Uterus (tissue), 4 donors: ENCODE data around the gene TOX2. TPM values are rescaled to one million over a fixed set of nuclear protein-coding genes. Genes with fewer than 3 reads are reported as not detected.

Source experiments
- DNase-seq, 2 donors: peaks; one replicate each; pipeline ENCODE4 v3.0.0-alpha.2; 2019 to 2020
- H3K27ac ChIP-seq, 2 donors: fragments of 200-600 bp; sonication (generic); 1 replicate in 1 of 2; 2 replicates in 1 of 2; pipeline ENCODE4 v1.5.1; 2016 to 2018
- H3K27me3 ChIP-seq, 2 donors: fragments of 200-600 bp; sonication (generic); one replicate each; pipeline ENCODE4 v1.5.1; 2018 to 2019; ENCODE audit warnings: control low read depth in 1 of 2
- H3K36me3 ChIP-seq, 2 donors: fragments of 200-600 bp; sonication (generic); one replicate each; pipeline ENCODE4 v1.5.1; 2019; ENCODE audit warnings: control low read depth in 1 of 2
- H3K4me1 ChIP-seq, 2 donors: fragments of 200-600 bp; sonication (generic); one replicate each; pipeline ENCODE4 v1.5.1; 2018 to 2019; ENCODE audit warnings: control low read depth in 1 of 2
- H3K4me3 ChIP-seq, 2 donors: fragments of 200-600 bp; sonication (generic); 1 replicate in 1 of 2; 2 replicates in 1 of 2; pipeline ENCODE4 v1.5.1; 2018 to 2019; ENCODE audit warnings: mild to moderate bottlenecking in 1 of 2
- H3K9me3 ChIP-seq, 2 donors: fragments of 200-600 bp; sonication (generic); one replicate each; pipeline ENCODE4 v1.5.1; 2019; ENCODE audit warnings: control low read depth in 1 of 2
- POLR2A ChIP-seq, 2 donors: fragments of 450-650 bp; IDR thresholded peaks; one replicate each; pipeline ENCODE4 v1.6.1; 2016; ENCODE audit warnings: antibody characterized with exemption in 2 of 2, mild to moderate bottlenecking in 1 of 2, moderate library complexity in 1 of 2
- intact Hi-C: fragments of 100-400 bp; cut with DNase I; formaldehyde crosslinking; loops from one replicate; pipeline ENCODE4 v1.15.1; 2023; ENCODE audit warnings: low total_unique reads
- total RNA-seq, 4 donors: library from RNA; depleted of rRNA in 3 of 4; stranded (reverse); fragments of >200 nt in 3 of 4; gene quantifications; one replicate each; pipeline versions ENCODE4 v1.1.0 to v1.2.4, GENCODE V29; 2014 to 2023
- TF ChIP-seq, protein P1 (sequence below), 4 experiments: fragments of 200-600 bp in 2 of 4; fragments of 450-650 bp in 2 of 4; sonication (generic) in 2 of 4; IDR thresholded peaks; one replicate each; pipeline ENCODE4 v1.5.1; 2016 to 2019; ENCODE audit warnings: antibody characterized with exemption in 4 of 4, mild to moderate bottlenecking in 2 of 4, moderate library complexity in 1 of 4
- donor health status: DM: yes; HTN: yes; CAD: no.

The TOX2 gene
- total RNA-seq, 4 donors from 2014 or later, result 0.26 to 4.8 (median 0.28) TPM; not detected in 1

DNA sequence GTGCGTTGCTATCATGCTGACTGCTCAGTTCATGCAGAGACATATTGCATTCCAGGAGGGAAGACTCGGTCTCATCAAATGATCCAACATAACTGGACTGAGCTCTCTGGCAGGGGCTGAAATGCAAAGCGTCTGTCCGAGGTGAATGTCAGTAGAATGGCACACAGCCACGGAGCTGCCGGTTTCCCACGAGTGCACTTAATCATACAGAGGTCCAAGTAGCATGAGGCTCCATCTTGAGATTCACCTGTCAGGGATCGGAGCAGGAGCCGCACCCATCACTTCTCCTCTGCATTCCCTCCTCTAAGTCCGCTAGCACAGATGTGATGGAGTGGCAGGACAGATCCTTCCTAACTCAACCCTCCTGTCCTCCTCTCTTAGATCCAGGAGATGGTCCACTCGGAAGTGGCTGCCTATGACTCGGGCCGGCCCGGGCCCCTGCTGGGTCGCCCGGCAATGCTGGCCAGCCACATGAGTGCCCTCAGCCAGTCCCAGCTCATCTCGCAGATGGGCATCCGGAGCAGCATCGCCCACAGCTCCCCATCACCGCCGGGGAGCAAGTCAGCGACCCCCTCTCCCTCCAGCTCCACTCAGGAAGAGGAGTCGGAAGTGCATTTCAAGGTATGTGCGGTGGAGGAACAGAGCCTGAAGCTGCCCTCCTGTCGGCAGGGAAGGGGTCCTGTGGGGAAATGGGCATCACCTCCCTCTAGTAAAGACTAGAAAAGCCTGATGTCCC, 136.4 kb downstream of the TOX2 start:
- TF ChIP-seq POLR2A (IDR thresholded peaks at IDR 0.05), result no peak
- TF ChIP-seq, protein P1, sequence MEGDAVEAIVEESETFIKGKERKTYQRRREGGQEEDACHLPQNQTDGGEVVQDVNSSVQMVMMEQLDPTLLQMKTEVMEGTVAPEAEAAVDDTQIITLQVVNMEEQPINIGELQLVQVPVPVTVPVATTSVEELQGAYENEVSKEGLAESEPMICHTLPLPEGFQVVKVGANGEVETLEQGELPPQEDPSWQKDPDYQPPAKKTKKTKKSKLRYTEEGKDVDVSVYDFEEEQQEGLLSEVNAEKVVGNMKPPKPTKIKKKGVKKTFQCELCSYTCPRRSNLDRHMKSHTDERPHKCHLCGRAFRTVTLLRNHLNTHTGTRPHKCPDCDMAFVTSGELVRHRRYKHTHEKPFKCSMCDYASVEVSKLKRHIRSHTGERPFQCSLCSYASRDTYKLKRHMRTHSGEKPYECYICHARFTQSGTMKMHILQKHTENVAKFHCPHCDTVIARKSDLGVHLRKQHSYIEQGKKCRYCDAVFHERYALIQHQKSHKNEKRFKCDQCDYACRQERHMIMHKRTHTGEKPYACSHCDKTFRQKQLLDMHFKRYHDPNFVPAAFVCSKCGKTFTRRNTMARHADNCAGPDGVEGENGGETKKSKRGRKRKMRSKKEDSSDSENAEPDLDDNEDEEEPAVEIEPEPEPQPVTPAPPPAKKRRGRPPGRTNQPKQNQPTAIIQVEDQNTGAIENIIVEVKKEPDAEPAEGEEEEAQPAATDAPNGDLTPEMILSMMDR (IDR thresholded peaks at IDR 0.05), result no peak
- H3K4me1 ChIP-seq, result no peaks in the 10 kb centered on the region
- intact Hi-C loops, result no loop called here
- H3K36me3 ChIP-seq, result no peaks in the 10 kb centered on the region
- no peak for DNase-seq
- no peak overlapping the region for H3K4me3 ChIP-seq
- H3K27me3 ChIP-seq, result no peaks in the 10 kb centered on the region
- no peak overlapping the region for H3K27ac ChIP-seq
- no peaks in the 10 kb centered on the region for H3K9me3 ChIP-seq

DNA sequence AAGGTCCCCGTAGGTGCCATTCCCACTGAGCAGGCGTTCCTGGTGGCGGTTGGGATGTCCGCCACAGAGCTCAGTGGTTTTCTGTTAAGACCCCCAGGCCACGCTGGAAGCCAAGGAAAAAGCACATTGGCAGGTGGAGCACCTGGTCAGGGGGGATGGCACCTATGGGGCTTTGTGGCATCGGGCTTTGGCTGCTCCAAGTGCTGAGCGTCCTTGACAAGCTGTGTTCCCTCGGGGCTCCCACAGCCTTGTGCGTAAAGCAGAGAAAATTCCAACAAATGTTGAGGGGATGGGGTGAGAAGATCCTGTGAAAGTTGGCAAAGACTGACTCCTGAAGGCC, 137.0 kb downstream of the TOX2 start:
- Histone ChIP-seq H3K9me3 (no peaks in the 10 kb centered on the region), H3K27ac (no peak overlapping the region), H3K36me3 (no peaks in the 10 kb centered on the region), H3K27me3 (no peaks in the 10 kb centered on the region), H3K4me3 (no peak overlapping the region), H3K4me1 (no peaks in the 10 kb centered on the region)
- intact Hi-C loops, result no loop called here
- TF ChIP-seq, protein P1 (IDR thresholded peaks at IDR 0.05), result no peak
- TF ChIP-seq POLR2A (IDR thresholded peaks at IDR 0.05), result no peak
- no peak for DNase-seq

DNA sequence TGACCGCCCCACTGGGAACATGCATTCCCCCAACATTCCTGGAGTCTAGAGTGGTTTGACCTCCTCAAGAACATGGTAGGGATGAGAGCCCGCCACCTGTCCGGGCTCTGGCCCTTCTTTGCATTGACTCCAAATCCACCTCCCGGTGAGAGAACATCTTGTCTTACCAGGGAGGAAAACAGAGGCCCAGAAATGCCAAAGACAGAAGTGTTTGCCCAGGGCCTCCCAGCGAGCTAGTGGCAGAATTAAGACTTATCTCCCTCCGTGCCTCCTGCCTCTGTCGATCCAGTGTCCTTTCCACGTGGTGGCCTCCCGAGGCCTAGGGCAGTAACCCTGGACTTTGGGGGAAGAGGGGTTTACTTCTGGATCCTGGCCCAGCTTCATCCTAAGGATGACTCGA, 137.5 kb downstream of the TOX2 start:
- Histone ChIP-seq H3K4me3 (no peak overlapping the region), H3K4me1 (no peaks in the 10 kb centered on the region), H3K27ac (no peak overlapping the region), H3K36me3 (no peaks in the 10 kb centered on the region), H3K9me3 (no peaks in the 10 kb centered on the region), H3K27me3 (no peaks in the 10 kb centered on the region)
- TF ChIP-seq, protein P1 (IDR thresholded peaks at IDR 0.05), result no peak
- no peak for TF ChIP-seq POLR2A (IDR thresholded peaks at IDR 0.05)
- DNase-seq, result no peak
- intact Hi-C loops, result no loop called here

DNA sequence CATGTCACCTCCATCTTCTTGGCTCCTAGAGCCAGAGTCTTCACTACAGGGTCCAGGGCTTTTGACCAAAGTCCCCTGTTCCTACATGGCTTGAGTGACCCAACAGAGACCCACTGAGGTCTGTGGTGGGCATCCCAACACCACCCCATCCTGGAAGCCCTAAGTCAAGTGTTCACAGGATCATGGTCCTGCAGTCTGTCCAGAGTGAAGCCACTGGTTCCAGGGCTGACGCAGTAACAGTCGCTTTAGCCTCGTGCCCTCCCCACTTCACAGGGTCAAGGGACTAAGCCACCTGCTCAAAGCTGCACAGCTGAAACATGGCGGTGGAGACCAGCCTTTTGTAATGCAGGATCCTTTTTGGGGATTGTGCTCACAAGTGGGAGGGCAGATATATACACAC, 138.4 kb downstream of the TOX2 start:
- Histone ChIP-seq H3K9me3 (no peaks in the 10 kb centered on the region), H3K36me3 (no peaks in the 10 kb centered on the region), H3K27ac (no peak overlapping the region), H3K27me3 (no peaks in the 10 kb centered on the region), H3K4me1 (no peaks in the 10 kb centered on the region), H3K4me3 (no peak overlapping the region)
- intact Hi-C loops, result no loop called here
- TF ChIP-seq, protein P1 (IDR thresholded peaks at IDR 0.05), result no peak
- no peak for TF ChIP-seq POLR2A (IDR thresholded peaks at IDR 0.05)
- no peak for DNase-seq

DNA sequence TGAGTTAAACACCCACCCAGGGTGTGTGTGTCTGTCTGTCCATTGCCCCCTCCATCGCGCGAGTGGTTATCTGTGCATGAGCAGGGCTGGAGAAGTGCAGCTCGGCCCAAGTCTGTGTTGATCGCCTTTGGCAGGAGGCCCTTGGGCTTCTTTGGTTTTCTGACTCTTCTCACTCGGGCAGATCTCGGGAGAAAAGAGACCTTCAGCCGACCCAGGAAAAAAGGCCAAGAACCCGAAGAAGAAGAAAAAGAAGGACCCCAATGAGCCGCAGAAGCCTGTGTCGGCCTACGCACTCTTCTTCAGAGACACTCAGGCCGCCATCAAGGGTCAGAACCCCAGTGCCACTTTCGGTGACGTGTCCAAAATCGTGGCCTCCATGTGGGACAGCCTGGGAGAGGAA, 139.5 kb downstream of the TOX2 start:
- Histone ChIP-seq H3K4me3 (no peak overlapping the region), H3K27ac (no peak overlapping the region), H3K27me3 (no peaks in the 10 kb centered on the region), H3K4me1 (no peaks in the 10 kb centered on the region), H3K9me3 (no peaks in the 10 kb centered on the region), H3K36me3 (no peaks in the 10 kb centered on the region)
- intact Hi-C loops, result no loop called here
- TF ChIP-seq, protein P1 (IDR thresholded peaks at IDR 0.05), result no peak
- TF ChIP-seq POLR2A (IDR thresholded peaks at IDR 0.05), result no peak
- DNase-seq, result no peak
